Parathyroid adenoma (tissue), 2 donors: Measurements from ENCODE around the gene ATP13A3.

ENCODE experiments used
- H2AFZ ChIP-seq: fragments of 300-600 bp; sonication (generic); one replicate; pipeline ENCODE4 v1.7.0; 2017; ENCODE audit warnings: antibody characterized with exemption, mild to moderate bottlenecking
- H3K27ac ChIP-seq: fragments of 300-600 bp; sonication (generic); one replicate; pipeline ENCODE4 v1.7.0; 2017
- H3K27me3 ChIP-seq: fragments of 300-600 bp; sonication (generic); one replicate; pipeline ENCODE4 v1.7.0; 2017; ENCODE audit warnings: low read length; ENCODE audit not compliant: control insufficient read depth, insufficient read depth
- H3K36me3 ChIP-seq: fragments of 300-600 bp; sonication (generic); one replicate; pipeline ENCODE4 v1.7.0; 2017; ENCODE audit warnings: low read length; ENCODE audit not compliant: control insufficient read depth, insufficient read depth
- H3K4me1 ChIP-seq: fragments of 300-600 bp; sonication (generic); one replicate; pipeline ENCODE4 v1.7.0; 2017; ENCODE audit warnings: control low read depth
- H3K4me2 ChIP-seq: fragments of 300-600 bp; sonication (generic); one replicate; pipeline ENCODE4 v1.7.0; 2017; ENCODE audit warnings: low read length
- H3K4me3 ChIP-seq: fragments of 300-600 bp; sonication (generic); one replicate; pipeline ENCODE4 v1.7.0; 2017; ENCODE audit warnings: low read depth, low read length
- H3K79me2 ChIP-seq: fragments of 300-600 bp; sonication (generic); one replicate; pipeline ENCODE4 v1.7.0; 2017; ENCODE audit warnings: control low read depth
- H3K9ac ChIP-seq: fragments of 300-600 bp; sonication (generic); one replicate; pipeline ENCODE4 v1.7.0; 2017; ENCODE audit warnings: mild to moderate bottlenecking
- H3K9me3 ChIP-seq: fragments of 300-600 bp; sonication (generic); one replicate; pipeline ENCODE4 v1.7.0; 2017; ENCODE audit warnings: low read length; ENCODE audit not compliant: control insufficient read depth
- CTCF ChIP-seq: fragments of 300-600 bp; sonication (generic); IDR thresholded peaks from one replicate; pipeline ENCODE4 v1.7.0; 2017; ENCODE audit warnings: antibody characterized with exemption, mild to moderate bottlenecking
- donor health status: primary hyperparathyroidism.

Gene ATP13A3

DNA sequence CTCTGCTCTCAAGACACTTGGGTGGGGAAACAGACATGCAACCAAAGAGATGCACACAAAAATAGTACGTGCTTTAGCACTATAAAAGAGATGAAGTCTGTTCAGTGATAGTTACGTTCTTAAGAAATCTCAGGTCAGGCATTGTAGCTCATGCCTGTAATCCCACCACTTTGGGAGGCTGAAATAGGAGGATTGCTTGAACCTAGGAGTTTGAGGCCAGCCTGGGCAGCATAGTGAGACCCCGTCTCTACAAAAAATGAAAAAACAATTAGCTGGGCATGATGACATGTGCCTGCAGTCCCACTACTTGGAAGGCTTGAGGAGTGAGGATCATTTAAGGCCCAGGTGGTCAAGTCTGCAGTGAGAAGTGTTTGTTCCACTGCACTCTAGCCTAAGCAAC lies 52.3 kb downstream of the ATP13A3 start:
- H3K27me3 ChIP-seq: no peaks in the 10 kb centered on the region
- no peak for TF ChIP-seq CTCF
- no peaks in the 10 kb centered on the region for H3K79me2 ChIP-seq
- H3K9ac ChIP-seq: no peak overlapping the region
- no peak overlapping the region for H2AFZ ChIP-seq
- H3K9me3 ChIP-seq: no peaks in the 10 kb centered on the region
- no peak overlapping the region for H3K27ac ChIP-seq
- H3K36me3 ChIP-seq: no peaks in the 10 kb centered on the region
- H3K4me1 ChIP-seq: no peaks in the 10 kb centered on the region
- H3K4me2 ChIP-seq: no peak overlapping the region
- H3K4me3 ChIP-seq: no peak overlapping the region

- no peaks in the 10 kb centered on the region for H3K27me3 ChIP-seq
- no peak overlapping the region for H2AFZ ChIP-seq
- no peaks in the 10 kb centered on the region for H3K9me3 ChIP-seq
- no peak for TF ChIP-seq CTCF
- no peaks in the 10 kb centered on the region for H3K36me3 ChIP-seq
- H3K4me3 ChIP-seq: no peak overlapping the region
- no peaks in the 10 kb centered on the region for H3K4me1 ChIP-seq
- no peaks in the 10 kb centered on the region for H3K79me2 ChIP-seq
- H3K9ac ChIP-seq: no peak overlapping the region
- H3K27ac ChIP-seq: no peak overlapping the region
- H3K4me2 ChIP-seq: no peak overlapping the region
Observed at GRCh38 chr3:194431554-194431953, 55.2 kb downstream of the ATP13A3 start.

- H3K79me2 ChIP-seq: no peaks in the 10 kb centered on the region
- H3K27ac ChIP-seq: no peak overlapping the region
- H3K4me3 ChIP-seq: no peak overlapping the region
- H3K36me3 ChIP-seq: no peaks in the 10 kb centered on the region
- H3K27me3 ChIP-seq: no peaks in the 10 kb centered on the region
- TF ChIP-seq CTCF: no peak
- no peaks in the 10 kb centered on the region for H3K4me1 ChIP-seq
- H3K4me2 ChIP-seq: no peak overlapping the region
- no peak overlapping the region for H2AFZ ChIP-seq
- H3K9me3 ChIP-seq: no peaks in the 10 kb centered on the region
- H3K9ac ChIP-seq: no peak overlapping the region
Observed at GRCh38 chr3:194425399-194425798, 61.4 kb downstream of the ATP13A3 start.

DNA sequence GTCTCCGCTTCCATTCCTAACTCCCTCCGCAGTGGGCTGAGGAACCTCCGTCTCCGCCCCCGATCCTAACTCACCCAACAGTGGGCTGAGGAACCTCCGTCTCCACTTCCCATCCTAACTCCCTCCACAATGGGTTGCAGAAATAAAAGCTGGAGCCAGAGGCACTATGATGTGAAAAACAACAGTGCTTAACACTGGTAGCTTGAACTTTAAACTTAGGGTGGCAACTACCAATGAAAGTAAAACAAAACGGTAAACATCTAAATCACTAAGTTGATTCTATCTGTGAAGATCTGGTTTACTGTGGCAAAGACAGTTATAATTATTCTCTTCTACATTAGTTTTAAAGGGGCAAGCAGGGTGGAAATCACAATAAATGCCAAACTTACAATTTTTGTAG lies 61.8 kb downstream of the ATP13A3 start:
- TF ChIP-seq CTCF: no peak
- no peaks in the 10 kb centered on the region for H3K79me2 ChIP-seq
- no peaks in the 10 kb centered on the region for H3K27me3 ChIP-seq
- H2AFZ ChIP-seq: no peak overlapping the region
- H3K9me3 ChIP-seq: no peaks in the 10 kb centered on the region
- no peak overlapping the region for H3K9ac ChIP-seq
- H3K4me1 ChIP-seq: no peaks in the 10 kb centered on the region
- H3K36me3 ChIP-seq: no peaks in the 10 kb centered on the region
- H3K4me2 ChIP-seq: no peak overlapping the region
- H3K27ac ChIP-seq: no peak overlapping the region
- H3K4me3 ChIP-seq: no peak overlapping the region

GRCh38 chr3:194424373-194424772 lies 62.4 kb downstream of the ATP13A3 start:
- H2AFZ ChIP-seq: no peak overlapping the region
- no peak overlapping the region for H3K27ac ChIP-seq
- no peaks in the 10 kb centered on the region for H3K4me1 ChIP-seq
- TF ChIP-seq CTCF: no peak
- no peak overlapping the region for H3K4me3 ChIP-seq
- H3K27me3 ChIP-seq: no peaks in the 10 kb centered on the region
- no peaks in the 10 kb centered on the region for H3K36me3 ChIP-seq
- H3K79me2 ChIP-seq: no peaks in the 10 kb centered on the region
- no peak overlapping the region for H3K4me2 ChIP-seq
- no peak overlapping the region for H3K9ac ChIP-seq
- no peaks in the 10 kb centered on the region for H3K9me3 ChIP-seq
